GM18873 (cell line): Measurements from ENCODE around the gene RBKS.

ENCODE experiments used
- ATAC-seq: cut with Tn5 transposase; IDR thresholded peaks from one replicate; pipeline ENCODE4 v1.9.1; 2021; ENCODE audit warnings: mild to moderate bottlenecking, moderate library complexity, moderate number of reproducible peaks; ENCODE audit not compliant: unreplicated experiment, low FRiP score

Gene RBKS

DNA sequence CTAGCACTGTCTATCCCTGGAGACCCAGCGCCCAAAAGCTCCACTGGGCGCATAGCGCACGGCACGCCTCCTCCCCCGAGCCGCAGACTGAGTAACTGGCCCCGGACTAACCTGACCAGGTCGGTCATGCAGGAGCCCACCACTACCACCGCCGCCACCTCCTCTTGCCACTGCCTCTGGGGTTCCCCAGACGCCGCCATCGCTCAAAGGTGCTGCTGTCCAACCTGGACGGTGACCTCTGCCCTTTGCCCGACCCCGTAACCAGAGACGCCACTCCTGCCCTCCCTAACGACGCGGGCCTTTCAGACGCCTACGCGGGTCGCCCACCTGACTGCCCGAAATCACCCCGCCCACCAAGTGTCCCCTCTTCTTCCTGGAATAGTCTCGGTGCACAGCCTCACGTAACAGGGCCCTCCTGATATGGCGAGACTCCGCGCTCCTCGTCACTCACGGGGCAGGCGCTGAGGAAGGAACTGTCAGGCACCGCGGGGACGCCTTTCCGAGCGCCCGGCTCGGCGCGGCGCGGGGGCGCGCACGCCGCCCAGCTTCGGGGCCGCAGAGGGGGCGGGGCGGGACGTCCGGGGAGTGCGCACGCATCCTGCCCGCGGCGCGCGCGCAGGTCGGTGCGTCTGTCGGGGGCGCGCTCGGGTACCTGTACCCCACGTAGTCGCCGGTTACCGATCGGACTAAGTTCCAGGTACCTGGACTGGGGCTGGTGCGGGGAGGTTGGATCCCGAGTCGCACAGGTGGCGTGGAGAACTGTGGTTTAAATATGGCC lies at the start of gene RBKS, which contains the start of gene BABAM2:
Gene RBKS (minus strand): TSS at position 242 of the 778 bp plus-strand sequence. CDS start 42 bp downstream, at position 200.
Gene BABAM2 (plus strand): TSS at position 584 of the 778 bp plus-strand sequence. CDS start 3,828 bp downstream, outside the sequence.
- ATAC-seq = peak; percentile 49

DNA sequence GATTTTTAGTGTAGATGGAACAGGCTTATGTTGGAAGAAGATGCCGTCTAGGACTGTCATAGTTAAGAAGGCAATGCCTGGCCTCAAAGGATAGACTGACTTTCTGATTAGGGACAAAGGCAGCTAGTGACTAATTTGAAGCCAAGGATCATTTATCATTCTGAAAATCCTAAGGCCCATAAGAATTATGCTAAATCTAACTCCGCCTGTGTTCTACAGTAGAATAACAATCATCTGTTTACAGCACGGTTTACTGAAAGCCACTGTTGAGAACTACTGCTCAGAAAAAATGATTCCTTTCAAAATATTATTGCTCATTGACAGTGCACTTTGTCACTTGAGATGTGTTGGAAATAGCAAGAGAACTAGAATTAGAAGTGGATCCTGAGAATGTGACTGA lies 44.8 kb upstream of the RBKS start:
- no peak for ATAC-seq

DNA sequence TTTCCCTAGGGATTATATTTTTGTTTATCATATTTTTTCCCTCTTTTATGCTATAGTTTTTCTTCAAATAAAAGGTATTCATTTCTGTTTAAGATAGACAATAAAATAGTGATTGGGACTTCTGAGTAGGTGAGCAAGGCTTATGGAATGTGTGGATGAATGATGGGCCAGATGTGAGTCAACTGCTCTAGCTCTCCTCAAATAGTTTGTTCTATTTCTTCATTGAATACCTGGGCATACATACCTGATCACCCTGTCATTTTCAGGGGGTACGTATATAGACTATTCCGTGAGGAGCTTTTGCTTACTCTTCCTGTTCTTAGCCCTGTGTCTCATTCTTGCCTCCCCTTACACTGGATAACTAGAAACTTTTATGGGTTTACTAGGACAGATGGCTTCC lies 42.2 kb upstream of the RBKS start:
- no peak for ATAC-seq

DNA sequence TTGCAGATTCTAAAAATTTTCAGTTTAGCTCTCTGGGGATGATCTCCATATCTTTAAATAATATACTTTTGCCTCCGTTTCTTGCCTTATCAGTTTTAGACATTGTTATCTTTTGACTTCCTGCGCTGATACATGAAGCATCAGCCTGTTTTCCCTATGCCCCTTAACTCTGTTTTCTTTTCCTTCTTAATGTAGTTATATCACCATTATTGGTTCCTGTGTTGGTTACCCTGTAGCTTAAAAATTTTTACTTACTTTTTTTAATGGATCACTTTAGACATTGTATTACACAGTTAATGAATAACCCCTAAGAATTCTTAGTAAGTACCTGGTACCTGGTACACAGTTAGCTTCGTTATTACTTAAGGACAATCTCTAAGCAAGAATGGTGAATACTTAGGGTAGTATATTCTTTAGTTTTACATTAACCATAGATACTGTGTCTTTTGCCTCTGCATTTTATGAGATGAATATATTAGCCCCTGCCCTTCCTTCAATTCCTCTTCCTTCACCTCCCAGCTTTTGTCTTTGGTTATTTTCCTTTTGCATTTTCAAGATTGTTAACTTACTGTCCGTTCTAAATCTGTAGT lies 41.3 kb upstream of the RBKS start:
- no peak for ATAC-seq

DNA sequence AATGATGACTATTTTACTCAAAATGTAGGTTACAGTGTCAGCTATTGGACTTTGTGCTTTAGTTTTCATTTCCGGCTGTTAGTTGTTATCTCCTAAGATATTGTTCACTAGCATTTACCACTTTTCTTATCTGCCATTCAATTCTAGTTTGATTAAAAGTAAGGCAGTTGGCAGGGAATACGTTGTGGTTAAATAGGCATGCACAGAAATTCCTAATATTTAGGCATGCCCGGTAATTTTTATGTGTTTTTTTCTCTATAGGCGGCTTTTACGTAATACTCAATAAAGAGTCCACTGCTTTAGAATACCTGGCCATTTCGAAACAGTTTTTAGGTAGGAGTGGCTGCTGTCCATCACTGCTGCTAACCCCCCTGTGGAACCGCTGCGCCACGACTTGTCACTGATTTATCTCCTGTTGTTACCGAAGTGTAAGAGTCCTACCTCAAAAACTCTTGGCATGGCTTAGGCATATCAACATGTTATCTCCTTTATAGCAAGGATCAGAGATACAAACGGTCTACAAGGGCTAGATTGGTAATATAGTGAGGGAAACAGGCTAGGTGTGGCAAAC lies 39.8 kb upstream of the RBKS start:
- no peak for ATAC-seq

DNA sequence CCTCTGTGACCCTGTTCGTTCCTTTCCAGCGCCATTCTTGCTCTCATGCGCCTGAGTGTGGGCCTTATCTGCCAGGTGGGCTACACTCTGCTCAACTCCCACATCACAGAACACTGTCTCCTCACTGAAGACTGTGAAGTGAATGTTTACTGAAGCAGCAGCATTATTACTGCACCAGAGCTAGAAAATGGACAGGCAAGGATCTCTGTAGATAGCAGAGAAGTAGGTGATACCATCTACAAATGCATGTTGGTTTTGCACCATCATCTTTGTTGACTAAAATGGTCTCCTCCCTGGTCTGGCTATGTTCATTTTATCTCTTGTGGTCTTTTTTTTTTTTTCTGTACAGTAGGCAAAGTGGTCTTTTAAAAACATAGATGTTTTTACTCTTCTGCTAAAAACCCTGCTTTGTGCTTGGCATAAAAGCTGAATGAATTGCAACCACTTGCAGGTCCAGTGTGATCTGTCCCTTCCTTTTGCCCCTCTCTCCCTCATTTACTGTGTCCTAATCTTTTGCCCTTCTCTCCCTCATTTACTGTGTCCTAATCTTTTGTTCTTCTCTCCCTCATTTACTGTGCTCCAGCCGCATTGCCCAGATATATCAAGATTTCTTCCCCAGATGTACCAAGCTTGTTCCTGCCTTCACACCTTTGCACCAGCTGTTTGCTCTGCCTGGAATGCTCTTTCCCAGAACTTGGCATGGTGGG lies 35.7 kb upstream of the RBKS start:
- ATAC-seq = no peak

DNA sequence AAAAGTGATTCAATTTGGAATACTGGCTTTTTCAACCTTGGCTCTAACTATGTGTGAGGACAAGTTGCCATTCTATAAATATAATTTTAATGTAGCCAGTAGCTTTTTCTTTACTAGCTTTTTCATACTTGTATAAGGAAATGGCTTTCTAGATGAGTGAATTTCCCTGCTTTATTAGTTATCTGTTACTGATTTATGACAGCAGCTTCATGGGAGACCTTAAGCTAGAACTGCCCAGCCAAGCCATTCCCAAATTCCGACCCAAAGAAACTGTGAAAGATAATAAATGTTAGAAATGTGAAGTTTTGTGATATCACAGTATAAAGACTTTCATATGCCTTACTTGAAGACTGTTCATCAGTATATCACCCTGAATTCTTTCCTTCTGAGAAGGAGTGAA lies 32.7 kb upstream of the RBKS start:
- ATAC-seq = no peak

DNA sequence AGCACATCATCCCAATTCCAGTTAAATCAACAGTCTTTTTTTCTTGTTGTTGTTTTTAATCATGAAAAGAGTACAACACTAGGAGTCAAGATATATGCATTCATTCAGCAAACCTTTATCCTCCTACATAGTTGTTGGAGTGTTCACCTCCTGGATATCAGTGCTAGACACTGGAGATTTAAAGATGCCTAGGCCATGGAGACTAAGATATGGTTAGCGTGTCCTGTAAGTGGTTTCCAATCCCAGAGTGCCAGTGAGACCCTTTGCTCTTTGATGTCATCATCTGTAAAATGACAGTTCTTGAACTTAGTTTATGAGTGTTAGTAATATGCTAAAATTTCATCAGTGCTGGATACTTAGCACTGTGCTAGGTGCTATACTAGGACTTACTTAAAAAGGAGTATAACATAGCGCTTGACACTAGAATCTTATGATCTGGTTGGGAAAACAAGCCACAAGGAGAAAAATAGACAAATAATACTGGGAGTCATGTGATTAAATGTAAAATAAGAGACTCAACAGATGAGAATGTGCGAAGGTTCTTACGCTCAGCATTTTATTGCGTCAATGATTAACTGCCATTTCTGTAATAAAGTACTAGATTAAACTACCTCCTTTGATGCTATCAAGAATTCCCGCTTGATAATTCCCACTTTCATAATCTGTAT lies 31.8 kb upstream of the RBKS start:
- ATAC-seq = no peak

DNA sequence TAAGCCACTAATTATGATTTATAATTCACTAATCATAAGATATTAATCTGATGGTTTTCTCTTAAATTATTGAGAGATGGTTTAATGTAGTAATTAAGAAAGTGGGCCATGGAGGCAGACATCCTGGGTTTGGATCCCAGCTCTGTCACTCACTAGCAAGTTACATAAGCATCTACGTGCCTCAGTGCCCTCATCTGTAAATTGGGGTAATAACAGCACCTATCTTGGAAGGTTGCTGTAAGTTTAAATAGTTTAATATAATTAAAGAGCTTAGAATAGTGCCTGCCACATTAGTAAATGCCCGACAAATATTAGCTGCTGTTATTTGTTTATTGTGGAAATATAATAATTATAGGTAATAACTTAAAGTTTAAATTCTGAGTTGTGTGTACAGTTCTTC lies 31.2 kb upstream of the RBKS start:
- ATAC-seq = no peak

DNA sequence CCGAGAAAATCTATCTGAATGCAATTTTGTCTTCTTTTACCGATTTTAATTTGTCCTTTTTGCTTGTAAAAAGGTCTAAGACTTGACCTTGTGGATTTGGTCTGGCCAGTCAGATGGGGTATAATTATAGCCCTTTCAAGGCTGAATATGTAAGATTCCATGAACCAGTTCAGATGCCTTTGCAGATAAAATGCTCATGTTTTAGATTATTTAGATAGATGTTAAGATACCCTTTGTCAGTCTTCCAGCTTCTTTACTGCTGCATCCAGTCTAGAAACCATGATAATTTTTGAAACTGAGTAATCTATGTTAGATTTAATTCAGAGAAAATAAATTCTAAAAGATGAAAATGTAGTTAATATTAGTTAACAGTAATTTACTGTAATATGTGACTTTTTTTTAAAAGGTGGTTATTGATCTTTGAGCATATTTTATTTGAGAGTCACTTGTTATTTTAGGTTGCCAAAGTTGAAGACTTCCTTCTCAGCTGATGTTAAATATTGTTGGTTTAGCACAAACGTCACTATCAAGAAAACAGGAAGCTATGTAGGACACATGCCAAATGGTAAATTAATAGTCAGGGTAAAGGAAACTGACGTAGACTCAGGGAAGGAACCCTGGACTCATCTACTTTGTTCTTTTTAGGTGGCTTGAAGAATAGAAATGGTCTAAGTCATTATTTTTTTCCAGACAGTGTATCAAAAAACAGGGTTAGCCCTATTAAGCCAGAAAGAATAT lies 30.1 kb upstream of the RBKS start:
- no peak for ATAC-seq

DNA sequence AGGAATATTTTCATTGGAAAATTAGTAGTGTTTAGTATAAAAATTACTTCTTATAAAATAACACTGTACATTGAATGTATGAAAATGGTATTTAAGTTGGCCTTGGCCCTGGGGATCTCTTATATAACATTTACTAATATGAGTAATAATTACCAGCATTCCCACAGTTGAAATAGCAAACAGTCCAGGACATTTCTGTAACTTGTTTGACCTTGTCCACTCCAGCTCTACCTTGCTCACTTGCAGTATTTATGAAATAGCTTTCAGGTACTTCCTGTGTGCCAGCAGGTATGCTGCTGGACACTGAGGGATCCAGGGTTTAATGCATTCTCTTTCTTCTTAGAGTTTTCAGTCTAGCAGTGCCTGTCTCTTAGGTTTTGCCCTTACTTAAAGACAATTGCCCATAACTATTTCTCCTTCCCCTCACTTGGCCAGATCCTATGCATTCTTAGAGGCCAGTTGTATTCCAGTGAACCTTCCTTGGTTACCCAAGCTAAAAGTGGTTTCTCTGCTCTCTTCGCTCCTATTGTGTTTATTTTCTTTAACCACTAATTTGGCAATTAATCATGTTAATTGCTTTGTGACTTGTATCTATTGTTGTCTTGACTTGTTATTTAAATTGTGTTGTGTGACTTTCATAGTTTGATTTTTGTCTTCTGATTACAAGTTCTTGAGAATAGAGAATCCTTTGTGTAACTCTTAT lies 26.3 kb upstream of the RBKS start:
- ATAC-seq = no peak

DNA sequence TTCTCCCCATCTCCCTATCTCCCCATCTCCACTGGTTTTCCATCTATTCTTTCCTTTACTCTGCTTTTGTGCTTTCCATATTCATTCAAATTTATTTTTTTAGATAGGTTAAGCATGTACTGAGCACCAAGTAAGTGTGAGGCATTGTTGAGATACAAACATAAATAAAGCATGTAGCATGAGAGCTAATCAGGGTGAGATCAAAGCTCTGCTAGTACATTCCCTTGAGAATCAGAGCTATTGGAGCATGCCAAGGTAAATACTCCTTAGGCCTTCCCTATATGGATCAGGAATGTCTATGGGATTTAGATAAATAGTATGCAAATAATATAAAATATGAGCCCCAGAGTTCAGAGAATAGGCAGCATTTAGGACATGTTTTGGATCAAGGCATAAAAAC lies 25.7 kb upstream of the RBKS start:
- no peak for ATAC-seq

DNA sequence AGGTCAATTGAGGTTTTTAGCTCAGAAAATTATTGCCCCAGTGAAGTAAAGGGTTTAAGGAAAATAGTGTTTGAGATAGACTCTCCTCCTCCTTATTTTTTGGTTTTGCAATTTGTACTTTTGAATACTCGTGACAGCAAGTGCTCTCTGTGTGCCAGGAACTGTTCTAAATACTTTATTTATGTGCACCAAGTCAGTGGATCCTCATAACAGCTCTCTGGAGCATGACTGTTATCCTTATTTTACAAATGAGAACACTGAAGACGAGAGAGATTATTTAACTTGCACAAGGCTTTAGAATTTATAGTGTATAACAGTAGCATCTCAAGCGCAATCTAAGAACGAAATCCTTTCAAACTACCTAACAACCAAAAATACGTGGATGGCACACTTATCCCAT lies 25.0 kb upstream of the RBKS start:
- ATAC-seq = no peak

DNA sequence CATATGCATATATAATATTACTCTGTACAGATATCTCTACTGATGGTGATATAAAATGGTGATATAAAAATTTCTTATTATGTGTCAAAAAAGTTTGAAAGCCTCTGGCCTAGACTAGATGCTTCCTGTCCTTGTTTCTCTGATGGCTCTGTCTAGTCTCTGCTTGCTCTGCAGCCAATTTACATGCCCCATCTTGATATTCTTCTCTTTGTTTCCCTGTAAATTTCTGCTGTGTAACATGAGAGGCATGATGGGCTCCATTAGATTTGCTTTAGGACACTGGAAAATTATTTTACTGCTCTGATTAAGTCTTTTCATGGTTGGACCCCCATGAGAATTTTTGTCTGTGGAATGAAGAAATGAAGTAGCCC lies 24.6 kb upstream of the RBKS start:
- ATAC-seq = no peak

DNA sequence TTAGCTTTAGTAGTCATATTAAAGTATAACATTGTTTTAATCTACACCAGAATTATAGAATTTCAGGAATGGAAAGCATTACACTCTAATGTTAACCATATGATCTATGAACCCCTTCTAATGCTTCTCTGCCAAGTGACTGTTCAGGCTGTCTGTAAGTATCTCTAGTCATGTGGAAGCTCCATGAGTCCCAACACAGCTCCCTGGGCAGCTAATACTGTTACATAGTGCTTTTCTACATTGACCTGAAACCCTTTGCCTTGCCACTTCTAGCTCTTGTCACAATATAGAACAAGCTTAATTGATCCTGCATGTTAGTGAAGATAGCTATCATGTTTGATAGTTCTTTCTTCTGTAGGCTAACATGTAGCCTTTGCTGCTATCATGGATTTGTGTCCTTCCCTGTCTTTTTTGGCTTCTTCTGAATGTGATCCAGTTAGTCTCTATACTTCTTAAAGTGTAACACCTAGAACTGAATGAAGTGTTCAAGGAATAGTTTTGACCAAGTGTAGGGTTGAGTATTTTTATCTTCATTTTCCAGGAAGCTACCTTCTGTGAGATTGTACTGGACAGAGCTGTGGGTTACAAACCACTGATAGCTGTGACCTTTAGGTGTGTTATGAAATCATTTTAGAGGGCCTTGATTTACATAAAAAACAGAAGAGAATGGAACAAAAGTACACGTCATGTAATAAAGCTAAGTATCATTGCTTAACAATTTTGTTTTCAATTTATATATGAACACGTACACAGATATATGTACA lies 24.0 kb upstream of the RBKS start:
- no peak for ATAC-seq

DNA sequence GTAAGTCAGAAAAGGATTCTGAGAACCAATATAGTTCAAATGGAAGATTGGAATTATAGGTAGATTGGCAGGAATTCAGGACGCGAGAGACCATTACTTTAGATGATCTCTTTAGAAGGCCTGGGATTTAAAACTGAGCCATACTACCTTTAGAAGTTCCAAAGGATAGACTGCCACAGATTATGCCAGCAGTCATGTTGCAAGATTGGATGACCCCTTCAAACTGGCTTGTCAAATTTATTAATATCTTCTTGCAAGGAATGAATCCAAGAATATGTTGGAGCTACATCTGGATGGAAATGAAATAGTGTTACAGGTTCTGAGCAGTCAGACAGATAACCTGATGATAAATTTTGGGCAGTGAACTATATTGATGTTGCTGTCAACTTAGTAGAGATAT lies 22.3 kb upstream of the RBKS start:
- no peak for ATAC-seq

DNA sequence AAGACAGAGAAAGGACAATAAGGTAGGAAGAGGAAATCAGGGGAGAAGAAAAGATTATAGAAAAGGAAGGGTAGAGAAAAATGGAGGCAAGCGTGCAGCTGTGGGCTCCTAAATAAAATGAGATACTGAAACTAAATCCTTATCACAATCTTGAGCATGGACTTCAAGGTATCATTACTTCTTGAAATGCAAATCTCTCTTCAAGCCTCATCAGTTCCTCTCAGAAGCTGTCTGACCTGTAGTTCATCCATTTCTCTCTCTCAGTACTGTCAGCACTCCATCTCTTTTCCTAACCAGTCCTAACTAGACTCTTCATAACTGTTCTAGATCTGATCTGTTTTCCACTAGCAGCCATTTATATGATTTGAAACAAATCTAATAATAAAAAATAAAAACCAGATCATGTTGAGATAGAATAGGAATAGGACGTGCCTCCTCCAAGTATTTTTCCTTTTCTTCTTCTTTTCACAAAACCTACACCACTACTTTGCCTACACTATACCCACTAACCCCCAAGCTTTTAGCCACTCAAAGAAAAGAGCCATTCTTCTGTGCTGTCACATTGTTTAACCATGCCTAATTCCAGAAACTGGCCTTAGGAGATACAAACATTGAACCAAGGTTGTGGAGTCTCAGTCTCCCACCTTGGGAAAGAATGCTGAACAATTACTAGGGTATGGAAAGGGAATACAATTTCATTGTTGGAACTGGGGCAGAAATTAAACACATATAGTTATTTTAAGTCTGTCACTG lies 21.4 kb upstream of the RBKS start:
- no peak for ATAC-seq

DNA sequence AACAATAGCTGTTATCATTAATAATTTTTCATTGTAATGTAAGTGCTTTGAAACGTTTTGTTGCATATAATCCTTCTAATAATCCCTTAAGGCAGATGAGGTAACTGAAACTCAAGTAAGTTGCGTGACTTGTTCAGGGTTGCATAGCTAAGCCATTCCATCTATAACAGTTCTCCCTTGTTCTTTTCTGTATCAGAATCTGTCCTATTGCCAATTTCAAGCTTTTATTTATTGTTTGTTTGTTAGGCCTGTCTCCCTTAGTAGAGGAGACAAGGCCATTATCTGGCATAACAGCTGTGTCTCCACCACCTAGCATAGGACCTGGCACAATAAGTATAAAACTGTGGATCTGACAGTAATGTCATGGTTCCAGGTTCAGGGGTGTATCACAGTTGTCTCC lies 19.7 kb upstream of the RBKS start:
- no peak for ATAC-seq
